Measurements from ENCODE around the gene SLC25A20. TPM values are rescaled to one million over a fixed set of nuclear protein-coding genes. Genes with fewer than 3 reads are reported as not detected.
A peak's percentile ranks its signal among the peaks of the same experiment; 100 is the strongest.

Gene SLC25A20
- total RNA-seq, 1 experiment from 2014 or later, result 17.7 TPM

DNA sequence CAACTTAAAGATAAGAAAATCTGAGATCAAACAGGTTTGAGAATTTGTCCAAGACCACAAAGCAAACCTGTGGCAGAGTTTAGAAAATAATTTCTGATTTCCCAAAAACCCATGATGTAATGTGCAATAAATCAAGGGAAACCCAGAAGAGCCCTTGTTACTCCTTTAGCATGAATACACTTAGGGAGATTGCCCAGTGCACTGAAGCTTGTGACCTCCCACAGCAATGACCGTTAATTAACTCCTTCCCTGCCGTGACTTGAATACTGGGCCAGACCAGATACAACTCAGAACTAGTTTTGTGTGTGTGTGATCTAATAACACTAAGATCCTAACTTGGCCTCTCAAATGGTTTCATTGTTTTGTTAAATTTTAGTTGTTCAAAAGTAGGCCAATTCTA lies 53.5 kb downstream of the SLC25A20 start:
- H2AFZ ChIP-seq (ENCODE audit: low read length), result no peak overlapping the region
- DNase-seq (no peak), ATAC-seq (no peak)
- H3K4me1 ChIP-seq (ENCODE audit: insufficient read depth, low read length), result peaks cover 7% of the 10 kb centered on the region
- H3K9me3 ChIP-seq (ENCODE audit: low read length), result no peaks in the 10 kb centered on the region
- CTCF ChIA-PET, result no interaction called here
- TF ChIP-seq, protein P1, sequence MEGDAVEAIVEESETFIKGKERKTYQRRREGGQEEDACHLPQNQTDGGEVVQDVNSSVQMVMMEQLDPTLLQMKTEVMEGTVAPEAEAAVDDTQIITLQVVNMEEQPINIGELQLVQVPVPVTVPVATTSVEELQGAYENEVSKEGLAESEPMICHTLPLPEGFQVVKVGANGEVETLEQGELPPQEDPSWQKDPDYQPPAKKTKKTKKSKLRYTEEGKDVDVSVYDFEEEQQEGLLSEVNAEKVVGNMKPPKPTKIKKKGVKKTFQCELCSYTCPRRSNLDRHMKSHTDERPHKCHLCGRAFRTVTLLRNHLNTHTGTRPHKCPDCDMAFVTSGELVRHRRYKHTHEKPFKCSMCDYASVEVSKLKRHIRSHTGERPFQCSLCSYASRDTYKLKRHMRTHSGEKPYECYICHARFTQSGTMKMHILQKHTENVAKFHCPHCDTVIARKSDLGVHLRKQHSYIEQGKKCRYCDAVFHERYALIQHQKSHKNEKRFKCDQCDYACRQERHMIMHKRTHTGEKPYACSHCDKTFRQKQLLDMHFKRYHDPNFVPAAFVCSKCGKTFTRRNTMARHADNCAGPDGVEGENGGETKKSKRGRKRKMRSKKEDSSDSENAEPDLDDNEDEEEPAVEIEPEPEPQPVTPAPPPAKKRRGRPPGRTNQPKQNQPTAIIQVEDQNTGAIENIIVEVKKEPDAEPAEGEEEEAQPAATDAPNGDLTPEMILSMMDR (conservative IDR thresholded peaks at IDR 0.05; ENCODE audit: low read depth, low read length), result no peak
- TF ChIP-seq EZH2phosphoT487 (IDR thresholded peaks at IDR 0.05; ENCODE audit: borderline replicate concordance, low read length), result no peak
- no peak for TF ChIP-seq EZH2 (IDR thresholded peaks at IDR 0.05; ENCODE audit: low read length, unreplicated experiment)
- POLR2A ChIA-PET (ENCODE audit: unreplicated experiment), result no interaction called here
- peaks cover 36% of the 10 kb centered on the region for H3K79me2 ChIP-seq (ENCODE audit: low read length)
- no peaks in the 10 kb centered on the region for H3F3A ChIP-seq (ENCODE audit: low read length, unreplicated experiment)
- intact Hi-C loops (cut with micrococcal nuclease), result no loop called here
- no peaks in the 10 kb centered on the region for H3K36me3 ChIP-seq (ENCODE audit: low read depth, low read length)
- H3K9me2 ChIP-seq (replicated peaks; ENCODE audit: low read length), result no peaks in the 10 kb centered on the region
- H4K20me1 ChIP-seq (ENCODE audit: low read length), result peaks cover 9% of the 10 kb centered on the region; the same call in 1 of the 2 replicates
- H3K27me3 ChIP-seq (ENCODE audit: low read length), result no peaks in the 10 kb centered on the region
- H3K9ac ChIP-seq (ENCODE audit: low read length), result no peak overlapping the region
- H3K4me3 ChIP-seq (ENCODE audit: low read length), result peak overlapping the region; percentile 76; the same call in 1 of the 2 replicates
- H3K27ac ChIP-seq (ENCODE audit: low read length), result no peak overlapping the region
- no TSS peak for BruUV-seq (replicated peaks)
- H3K4me2 ChIP-seq (ENCODE audit: low read length), result peak overlapping the region; percentile 80

DNA sequence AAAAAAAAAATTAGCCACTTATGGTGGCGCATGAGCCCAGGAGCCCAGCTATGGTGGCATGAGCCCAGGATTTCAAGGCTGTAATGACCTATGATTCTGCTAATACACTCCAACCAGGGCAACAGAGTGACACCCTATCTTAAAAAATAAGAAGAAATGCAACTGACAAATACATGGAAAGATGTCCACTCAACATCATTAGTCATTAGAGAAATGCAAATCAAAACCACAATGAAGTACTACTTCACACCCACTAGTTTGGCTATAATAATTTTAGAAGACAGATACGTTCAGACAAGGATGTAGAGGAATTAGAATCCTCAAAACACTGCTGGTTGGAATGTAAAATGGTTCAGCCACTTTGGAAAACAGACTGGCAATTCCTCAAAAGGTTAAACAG lies 61.5 kb downstream of the SLC25A20 start:
- H3K79me2 ChIP-seq (ENCODE audit: low read length), result peaks cover 68% of the 10 kb centered on the region
- H3K9me2 ChIP-seq (replicated peaks; ENCODE audit: low read length), result no peaks in the 10 kb centered on the region
- POLR2A ChIA-PET (ENCODE audit: unreplicated experiment), result no interaction called here
- H3K27ac ChIP-seq (ENCODE audit: low read length), result no peak overlapping the region
- peaks cover 4% of the 10 kb centered on the region; the same call in 1 of the 2 replicates for H3K36me3 ChIP-seq (ENCODE audit: low read depth, low read length)
- ATAC-seq (no peak), DNase-seq (no peak)
- no peaks in the 10 kb centered on the region for H3F3A ChIP-seq (ENCODE audit: low read length, unreplicated experiment)
- H3K9me3 ChIP-seq (ENCODE audit: low read length), result no peaks in the 10 kb centered on the region
- no peak overlapping the region for H2AFZ ChIP-seq (ENCODE audit: low read length)
- H3K27me3 ChIP-seq (ENCODE audit: low read length), result no peaks in the 10 kb centered on the region
- CTCF ChIA-PET, result no interaction called here
- BruUV-seq (replicated peaks), result no TSS peak
- H3K4me3 ChIP-seq (ENCODE audit: low read length), result no peak overlapping the region
- no peak overlapping the region for H3K4me2 ChIP-seq (ENCODE audit: low read length)
- H3K9ac ChIP-seq (ENCODE audit: low read length), result no peak overlapping the region
- no peaks in the 10 kb centered on the region for H4K20me1 ChIP-seq (ENCODE audit: low read length)
- intact Hi-C loops (cut with micrococcal nuclease), result no loop called here
- H3K4me1 ChIP-seq (ENCODE audit: insufficient read depth, low read length), result no peaks in the 10 kb centered on the region
- TF ChIP-seq, protein P1 (conservative IDR thresholded peaks at IDR 0.05; ENCODE audit: low read depth, low read length), result no peak
- no peak for TF ChIP-seq EZH2 (IDR thresholded peaks at IDR 0.05; ENCODE audit: low read length, unreplicated experiment)
- no peak for TF ChIP-seq EZH2phosphoT487 (IDR thresholded peaks at IDR 0.05; ENCODE audit: borderline replicate concordance, low read length)

DNA sequence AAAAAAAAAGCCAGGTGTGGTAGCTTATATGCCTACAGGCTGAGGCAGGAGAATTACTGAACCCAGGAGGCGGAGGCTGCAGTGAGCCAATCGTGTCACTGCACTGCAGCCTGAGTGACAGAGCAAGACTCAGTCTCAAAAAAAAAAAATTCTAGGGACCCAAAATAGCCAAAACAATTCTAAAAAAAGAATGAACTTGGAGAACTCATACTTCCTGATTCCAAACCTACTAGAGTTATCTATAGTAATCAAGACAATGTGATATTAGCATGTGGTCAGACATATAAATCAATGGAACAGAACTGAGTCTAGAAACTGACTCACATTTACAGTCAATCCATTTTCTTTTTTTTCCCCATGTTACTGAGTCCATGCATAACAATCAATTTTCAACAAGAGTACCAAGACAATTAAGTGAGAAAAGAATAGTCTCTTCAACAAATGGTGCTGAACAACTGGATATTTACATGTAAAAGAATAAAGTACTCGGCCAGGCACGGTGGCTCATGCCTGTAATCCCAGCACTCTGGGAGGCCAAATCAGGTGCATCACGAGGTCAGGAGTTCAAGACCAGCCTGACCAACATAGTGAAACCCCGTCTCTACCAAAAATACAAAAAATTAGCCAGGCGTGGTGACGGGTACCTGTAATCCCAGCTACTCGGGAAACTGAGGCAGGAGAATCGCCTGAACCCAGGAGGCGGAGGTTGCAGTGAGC lies 62.9 kb downstream of the SLC25A20 start:
- ATAC-seq, result no peak
- CTCF ChIA-PET, result no interaction called here

More for the DNA sequence above, 62.9 kb downstream of the SLC25A20 start:
- H3K4me2 ChIP-seq (ENCODE audit: low read length), result no peak overlapping the region
- no TSS peak for BruUV-seq (replicated peaks)
- H3K27ac ChIP-seq (ENCODE audit: low read length), result no peak overlapping the region
- TF ChIP-seq, protein P1 (conservative IDR thresholded peaks at IDR 0.05; ENCODE audit: low read depth, low read length), result no peak
- TF ChIP-seq EZH2phosphoT487 (IDR thresholded peaks at IDR 0.05; ENCODE audit: borderline replicate concordance, low read length) (no peak), EZH2 (IDR thresholded peaks at IDR 0.05; ENCODE audit: low read length, unreplicated experiment) (no peak)
- no peaks in the 10 kb centered on the region for H3K9me3 ChIP-seq (ENCODE audit: low read length)
- intact Hi-C loops (cut with micrococcal nuclease), result no loop called here
- no peaks in the 10 kb centered on the region for H3F3A ChIP-seq (ENCODE audit: low read length, unreplicated experiment)
- H3K4me1 ChIP-seq (ENCODE audit: insufficient read depth, low read length), result no peaks in the 10 kb centered on the region
- no peaks in the 10 kb centered on the region for H3K27me3 ChIP-seq (ENCODE audit: low read length)
- peaks cover 4% of the 10 kb centered on the region; the same call in 1 of the 2 replicates for H3K36me3 ChIP-seq (ENCODE audit: low read depth, low read length)
- no peak overlapping the region for H3K4me3 ChIP-seq (ENCODE audit: low read length)
- POLR2A ChIA-PET (ENCODE audit: unreplicated experiment), result no interaction called here
- no peaks in the 10 kb centered on the region for H4K20me1 ChIP-seq (ENCODE audit: low read length)
- H3K79me2 ChIP-seq (ENCODE audit: low read length), result peaks cover 70% of the 10 kb centered on the region
- no peak overlapping the region for H2AFZ ChIP-seq (ENCODE audit: low read length)
- DNase-seq, result no peak
- H3K9me2 ChIP-seq (replicated peaks; ENCODE audit: low read length), result no peaks in the 10 kb centered on the region
- H3K9ac ChIP-seq (ENCODE audit: low read length), result no peak overlapping the region

All from PC-3 (cell line).